Measurements from ENCODE around the gene IGSF23. TPM values are rescaled to one million over a fixed set of nuclear protein-coding genes. Genes with fewer than 3 reads are reported as not detected.

IGSF23 gene
- total and polyA plus RNA-seq, 2 of the 13 experiments (the other 11 are each of a cell fraction or from before 2014, with no cell fraction given): 2.3 to 8.8 TPM

DNA sequence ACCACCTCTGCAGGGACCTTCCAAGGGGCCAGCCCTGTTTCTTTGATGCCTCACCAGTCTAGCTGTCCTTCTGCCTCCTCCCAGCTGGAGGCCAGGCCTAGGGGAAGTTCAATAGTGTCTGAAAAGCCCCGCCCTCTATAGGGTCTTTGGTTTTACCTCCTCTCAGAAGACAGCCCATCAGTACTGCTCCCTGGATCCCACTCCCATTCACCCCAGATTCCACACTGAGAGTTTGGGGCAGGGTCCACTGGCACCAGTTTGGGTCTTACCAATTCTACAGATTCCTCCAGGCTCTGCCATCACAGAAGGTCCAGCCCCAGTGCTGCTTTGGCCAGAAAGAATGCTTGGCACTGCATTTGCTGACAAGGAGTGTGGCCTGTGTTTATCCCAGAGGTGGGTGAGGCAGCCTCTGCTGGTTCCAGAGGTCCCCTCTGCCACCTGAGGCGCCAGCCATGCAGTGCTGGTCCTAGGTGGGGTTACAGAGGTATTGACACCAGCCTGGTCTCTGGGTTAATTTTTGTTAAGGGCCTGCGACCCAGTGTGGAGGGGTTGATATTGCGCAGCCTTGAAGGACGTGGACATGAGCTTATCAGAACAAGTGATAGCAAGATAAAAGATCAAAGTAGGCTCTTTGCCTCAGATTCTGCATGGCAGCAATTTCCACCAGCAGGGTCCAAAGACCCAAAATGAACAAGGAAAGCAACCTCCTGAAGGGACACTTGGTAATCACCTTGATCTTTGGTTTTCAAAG is 41.4 kb upstream of the IGSF23 start (continued):
- TF ChIP-seq ZNF589 (CRISPR knock-in tag; conservative IDR thresholded peaks at IDR 0.05) (no peak), KDM2A (CRISPR knock-in tag; IDR thresholded peaks at IDR 0.05; ENCODE audit: borderline replicate concordance, low read depth) (no peak), MAFK (conservative IDR thresholded peaks at IDR 0.05 in 1 of 2, IDR thresholded peaks at IDR 0.05 in 1 of 2; ENCODE audit: low read length in 2 of 2) (no peak), KLF6 (CRISPR knock-in tag; IDR thresholded peaks at IDR 0.05) (no peak), ZNF24 (IDR thresholded peaks at IDR 0.05) (no peak), ZMYM3 (CRISPR knock-in tag; IDR thresholded peaks at IDR 0.05) (peak; percentile 50; the same call in 1 of the 2 replicates), SYNCRIP (IDR thresholded peaks at IDR 0.05; ENCODE audit: insufficient read depth, low read depth, low read length) (no peak), CSRNP1 (CRISPR knock-in tag; IDR thresholded peaks at IDR 0.05) (no peak), ZNF749 (CRISPR knock-in tag; IDR thresholded peaks at IDR 0.05; ENCODE audit: borderline replicate concordance) (no peak), BHLHE40 (IDR thresholded peaks at IDR 0.05; ENCODE audit: low read length) (no peak), SMYD3 (CRISPR knock-in tag; IDR thresholded peaks at IDR 0.05) (no peak), ZBTB8A (CRISPR knock-in tag; IDR thresholded peaks at IDR 0.05; ENCODE audit: borderline replicate concordance, low read depth) (no peak), ZNF205 (CRISPR knock-in tag; IDR thresholded peaks at IDR 0.05) (no peak), CEBPG (CRISPR knock-in tag; IDR thresholded peaks at IDR 0.05) (no peak), RARG (CRISPR knock-in tag; IDR thresholded peaks at IDR 0.05; ENCODE audit: low read depth) (no peak), NFYB (CRISPR knock-in tag; IDR thresholded peaks at IDR 0.05) (no peak), ZUFSP (CRISPR knock-in tag; IDR thresholded peaks at IDR 0.05; ENCODE audit: borderline replicate concordance) (no peak), RXRB (CRISPR knock-in tag; IDR thresholded peaks at IDR 0.05; ENCODE audit: borderline replicate concordance) (no peak)
- TF ChIP-seq, protein P1, sequence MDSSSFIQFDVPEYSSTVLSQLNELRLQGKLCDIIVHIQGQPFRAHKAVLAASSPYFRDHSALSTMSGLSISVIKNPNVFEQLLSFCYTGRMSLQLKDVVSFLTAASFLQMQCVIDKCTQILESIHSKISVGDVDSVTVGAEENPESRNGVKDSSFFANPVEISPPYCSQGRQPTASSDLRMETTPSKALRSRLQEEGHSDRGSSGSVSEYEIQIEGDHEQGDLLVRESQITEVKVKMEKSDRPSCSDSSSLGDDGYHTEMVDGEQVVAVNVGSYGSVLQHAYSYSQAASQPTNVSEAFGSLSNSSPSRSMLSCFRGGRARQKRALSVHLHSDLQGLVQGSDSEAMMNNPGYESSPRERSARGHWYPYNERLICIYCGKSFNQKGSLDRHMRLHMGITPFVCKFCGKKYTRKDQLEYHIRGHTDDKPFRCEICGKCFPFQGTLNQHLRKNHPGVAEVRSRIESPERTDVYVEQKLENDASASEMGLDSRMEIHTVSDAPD (CRISPR knock-in tag; IDR thresholded peaks at IDR 0.05): no peak
- TF ChIP-seq, protein P2, sequence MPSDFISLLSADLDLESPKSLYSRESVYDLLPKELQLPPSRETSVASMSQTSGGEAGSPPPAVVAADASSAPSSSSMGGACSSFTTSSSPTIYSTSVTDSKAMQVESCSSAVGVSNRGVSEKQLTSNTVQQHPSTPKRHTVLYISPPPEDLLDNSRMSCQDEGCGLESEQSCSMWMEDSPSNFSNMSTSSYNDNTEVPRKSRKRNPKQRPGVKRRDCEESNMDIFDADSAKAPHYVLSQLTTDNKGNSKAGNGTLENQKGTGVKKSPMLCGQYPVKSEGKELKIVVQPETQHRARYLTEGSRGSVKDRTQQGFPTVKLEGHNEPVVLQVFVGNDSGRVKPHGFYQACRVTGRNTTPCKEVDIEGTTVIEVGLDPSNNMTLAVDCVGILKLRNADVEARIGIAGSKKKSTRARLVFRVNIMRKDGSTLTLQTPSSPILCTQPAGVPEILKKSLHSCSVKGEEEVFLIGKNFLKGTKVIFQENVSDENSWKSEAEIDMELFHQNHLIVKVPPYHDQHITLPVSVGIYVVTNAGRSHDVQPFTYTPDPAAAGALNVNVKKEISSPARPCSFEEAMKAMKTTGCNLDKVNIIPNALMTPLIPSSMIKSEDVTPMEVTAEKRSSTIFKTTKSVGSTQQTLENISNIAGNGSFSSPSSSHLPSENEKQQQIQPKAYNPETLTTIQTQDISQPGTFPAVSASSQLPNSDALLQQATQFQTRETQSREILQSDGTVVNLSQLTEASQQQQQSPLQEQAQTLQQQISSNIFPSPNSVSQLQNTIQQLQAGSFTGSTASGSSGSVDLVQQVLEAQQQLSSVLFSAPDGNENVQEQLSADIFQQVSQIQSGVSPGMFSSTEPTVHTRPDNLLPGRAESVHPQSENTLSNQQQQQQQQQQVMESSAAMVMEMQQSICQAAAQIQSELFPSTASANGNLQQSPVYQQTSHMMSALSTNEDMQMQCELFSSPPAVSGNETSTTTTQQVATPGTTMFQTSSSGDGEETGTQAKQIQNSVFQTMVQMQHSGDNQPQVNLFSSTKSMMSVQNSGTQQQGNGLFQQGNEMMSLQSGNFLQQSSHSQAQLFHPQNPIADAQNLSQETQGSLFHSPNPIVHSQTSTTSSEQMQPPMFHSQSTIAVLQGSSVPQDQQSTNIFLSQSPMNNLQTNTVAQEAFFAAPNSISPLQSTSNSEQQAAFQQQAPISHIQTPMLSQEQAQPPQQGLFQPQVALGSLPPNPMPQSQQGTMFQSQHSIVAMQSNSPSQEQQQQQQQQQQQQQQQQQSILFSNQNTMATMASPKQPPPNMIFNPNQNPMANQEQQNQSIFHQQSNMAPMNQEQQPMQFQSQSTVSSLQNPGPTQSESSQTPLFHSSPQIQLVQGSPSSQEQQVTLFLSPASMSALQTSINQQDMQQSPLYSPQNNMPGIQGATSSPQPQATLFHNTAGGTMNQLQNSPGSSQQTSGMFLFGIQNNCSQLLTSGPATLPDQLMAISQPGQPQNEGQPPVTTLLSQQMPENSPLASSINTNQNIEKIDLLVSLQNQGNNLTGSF (CRISPR knock-in tag; IDR thresholded peaks at IDR 0.05): no peak
